NCI-H345 (cell line): ENCODE measurements around the gene SLC7A1.

Experiments
- DNase-seq: peaks from one replicate; lab custom pipeline; 2025; lab: John Stamatoyannopoulos, UW

The SLC7A1 gene

DNA sequence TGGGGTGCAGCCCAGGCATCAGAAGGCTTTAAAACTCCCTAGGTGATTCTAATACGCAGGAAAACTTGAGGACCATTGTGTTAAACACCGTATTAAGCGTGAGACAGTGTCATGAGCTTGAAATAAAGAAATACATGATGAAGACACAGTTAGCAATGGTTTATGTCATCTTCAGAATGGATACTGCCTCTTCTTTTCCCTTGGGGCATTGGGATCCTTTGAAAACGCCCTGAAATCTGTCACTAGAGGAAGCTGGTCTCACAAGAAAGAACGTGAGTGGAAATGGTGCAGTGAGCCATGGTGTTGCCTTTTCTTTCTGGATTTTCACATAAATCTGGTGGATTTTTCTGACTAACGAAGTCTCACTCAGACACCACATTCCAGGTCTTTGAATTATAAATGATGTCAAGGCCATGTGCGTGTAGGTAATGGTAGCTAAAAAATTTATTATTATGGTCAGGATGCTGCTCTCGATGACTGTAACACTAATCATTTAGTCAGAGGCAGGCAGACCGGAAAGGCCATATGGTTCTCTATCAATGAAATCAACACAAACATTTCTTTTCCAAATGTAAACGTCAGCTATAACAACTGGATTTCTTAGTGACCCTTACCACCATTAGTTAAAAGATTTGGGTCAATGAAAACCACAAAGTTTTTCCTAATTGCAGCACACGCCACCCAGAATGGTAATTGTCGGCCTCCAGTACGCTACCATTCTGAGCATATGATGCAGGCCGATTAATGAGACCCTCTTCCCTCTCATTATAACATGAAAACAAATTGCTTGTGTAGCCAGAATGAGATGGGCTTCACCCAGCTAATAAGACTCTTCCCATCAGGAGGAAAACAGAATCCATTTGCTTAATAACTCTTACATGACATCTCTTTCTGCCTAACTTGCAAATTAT lies 105.6 kb downstream of the SLC7A1 start:
- DNase-seq: no peak

DNA sequence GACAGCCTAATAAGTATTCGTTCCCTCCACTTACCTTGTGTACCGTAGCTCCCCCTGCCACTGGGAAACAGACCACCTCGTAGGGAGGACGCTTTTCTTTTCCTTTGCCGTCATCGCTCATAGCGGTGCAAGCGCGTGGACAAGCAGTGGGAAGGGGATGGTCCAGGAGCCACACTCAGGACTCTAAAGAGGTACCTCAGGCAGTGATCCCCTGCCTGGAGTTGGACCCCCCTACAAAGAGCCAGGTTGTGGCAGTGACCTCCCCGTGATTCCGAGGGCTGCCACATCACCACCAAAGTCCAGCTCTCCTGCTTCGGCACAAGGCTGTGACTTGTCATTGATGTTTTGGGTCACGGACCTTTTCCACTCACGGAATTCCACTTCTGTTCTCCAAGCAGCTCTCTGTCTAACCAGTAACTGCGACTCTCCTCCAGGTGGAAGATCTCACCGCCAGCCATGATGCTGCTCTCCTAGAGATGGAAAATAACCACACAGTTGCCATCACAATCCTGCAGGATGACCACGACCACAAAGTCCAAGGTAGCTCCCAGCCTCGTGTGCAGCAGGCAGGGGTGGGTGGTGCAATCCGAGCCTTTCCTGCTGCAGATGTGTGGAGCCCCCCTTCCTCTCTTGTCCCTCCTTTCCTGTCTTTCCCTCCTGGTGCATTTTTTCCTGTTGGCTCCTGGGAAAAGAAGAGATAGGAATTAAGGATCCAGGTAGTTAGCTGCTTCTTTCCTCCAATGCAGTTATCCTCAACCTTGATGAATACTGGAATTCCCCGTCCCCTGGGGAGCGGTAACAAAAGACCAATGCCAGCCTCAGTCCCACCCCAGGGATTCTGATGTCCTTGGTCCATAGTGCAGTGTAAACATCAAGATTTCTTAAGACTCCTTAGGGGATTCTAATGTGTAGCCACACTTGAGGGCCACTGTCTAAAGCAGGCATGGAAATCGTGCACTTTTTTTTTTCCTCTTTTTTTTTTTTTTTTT lies 107.7 kb downstream of the SLC7A1 start:
- no peak for DNase-seq

DNA sequence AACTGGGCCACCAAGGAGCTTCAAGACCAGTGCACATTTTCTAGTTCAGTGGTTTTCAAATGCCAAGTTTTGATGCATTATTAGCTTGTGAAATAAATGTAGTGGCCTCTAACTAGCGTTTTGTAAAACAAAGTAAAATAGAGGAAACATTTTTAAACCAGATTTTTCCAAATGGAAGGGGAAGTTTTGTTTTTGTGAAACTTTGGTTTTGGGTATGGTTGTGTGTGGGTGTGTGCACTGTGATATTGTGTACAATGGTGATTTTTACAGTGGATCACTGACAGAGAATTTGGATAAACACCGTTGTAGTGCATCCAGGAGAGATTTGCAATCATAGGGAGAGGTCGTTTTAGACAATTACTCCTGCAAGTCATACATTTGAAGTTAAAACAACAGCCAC lies 108.9 kb downstream of the SLC7A1 start:
- no peak for DNase-seq

DNA sequence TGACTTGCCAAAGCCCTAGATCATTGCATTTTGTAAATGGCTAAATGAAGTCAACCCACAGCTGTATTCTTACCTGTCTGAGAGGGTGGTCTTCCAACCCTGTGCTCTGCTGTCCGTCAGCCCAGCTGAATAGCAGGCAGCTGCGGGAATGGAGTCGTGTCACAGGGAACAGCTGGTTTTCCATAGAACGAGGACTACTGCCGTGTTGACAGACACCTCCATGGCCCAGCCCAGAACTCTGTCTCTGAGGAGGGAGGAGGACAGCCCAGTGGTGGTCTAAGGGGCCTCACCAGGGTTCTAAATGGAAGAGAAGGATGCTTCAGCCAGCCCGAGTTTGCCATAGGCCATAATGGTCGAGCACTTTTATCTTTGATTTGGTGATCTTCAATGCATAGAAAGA lies 110.7 kb downstream of the SLC7A1 start:
- no peak for DNase-seq

DNA sequence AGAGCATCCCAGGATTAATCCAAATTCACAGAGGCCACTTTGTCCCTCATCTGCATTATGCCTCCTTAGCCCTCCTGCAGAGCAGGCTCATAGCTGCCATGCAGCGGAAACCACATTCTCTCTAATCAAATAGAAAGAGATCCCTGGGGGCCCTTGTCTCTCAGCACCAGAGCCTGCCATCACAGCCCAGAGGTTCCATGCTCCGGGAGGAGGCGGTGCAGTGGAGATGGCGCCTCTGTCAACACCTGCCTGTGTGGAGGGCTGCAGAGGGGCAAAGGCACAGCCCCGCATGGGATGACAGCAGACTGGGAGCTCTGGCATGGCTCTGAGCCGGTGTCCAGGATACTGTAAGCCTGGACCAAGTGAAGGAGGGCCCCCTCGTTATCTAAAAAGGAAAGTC lies 111.3 kb downstream of the SLC7A1 start:
- DNase-seq: peak; percentile 58

DNA sequence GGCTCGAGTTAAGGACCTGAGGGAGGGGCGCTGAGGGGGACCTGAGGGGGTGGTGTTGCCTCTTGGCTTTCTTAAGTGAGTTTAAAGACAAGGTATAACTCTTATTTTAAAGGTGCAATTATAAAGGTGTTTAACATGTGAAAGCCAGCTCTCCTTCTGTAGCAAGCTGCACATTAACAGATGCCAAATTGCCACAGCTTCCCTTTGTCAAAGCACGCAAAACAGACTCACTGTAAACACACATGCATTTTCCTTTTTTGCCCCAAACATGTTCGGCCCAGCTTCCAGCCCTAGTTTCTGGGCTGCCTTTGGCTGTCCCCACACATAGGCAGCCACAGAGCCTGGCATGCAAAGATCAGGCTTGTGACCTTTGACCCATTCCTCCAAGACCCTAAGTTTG lies 111.9 kb downstream of the SLC7A1 start:
- DNase-seq: no peak

DNA sequence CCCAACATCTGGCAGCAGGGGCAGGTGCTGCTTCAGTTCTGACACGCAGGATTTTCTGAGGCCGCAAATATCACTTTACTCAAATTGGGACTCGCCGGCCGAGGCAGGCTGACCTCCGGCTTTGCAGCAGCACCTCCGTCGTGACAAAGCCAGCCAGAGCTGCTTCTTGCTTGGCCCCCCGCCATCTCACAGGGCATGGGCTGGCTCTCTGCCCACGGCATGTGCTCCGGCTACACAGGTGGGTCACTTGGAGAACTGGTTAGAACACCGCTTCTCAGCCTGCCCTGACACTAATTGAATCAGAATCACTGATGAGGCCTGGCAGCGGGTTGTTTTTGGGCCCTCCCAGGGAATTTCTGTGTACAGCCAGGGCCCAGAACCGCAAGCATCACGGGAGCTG lies 112.3 kb downstream of the SLC7A1 start:
- DNase-seq: no peak

DNA sequence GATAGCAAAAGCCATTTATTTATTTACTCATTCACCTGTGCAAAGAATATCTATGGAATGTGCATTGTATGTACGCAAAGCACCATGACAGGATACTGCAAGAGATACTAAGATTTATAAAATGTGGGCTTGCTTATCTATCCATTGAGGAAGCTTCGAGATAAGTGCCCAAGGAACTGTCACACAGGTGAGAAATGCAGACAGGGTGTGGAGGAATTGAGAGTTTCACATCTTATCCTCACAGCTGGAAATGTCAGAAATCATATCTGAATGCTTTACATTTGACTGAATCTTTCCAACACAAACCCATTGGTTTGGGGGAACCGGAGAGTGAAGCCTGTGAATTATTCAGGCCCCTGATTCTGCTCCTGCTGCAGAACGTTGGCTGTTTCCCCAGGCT lies 113.0 kb downstream of the SLC7A1 start:
- no peak for DNase-seq

DNA sequence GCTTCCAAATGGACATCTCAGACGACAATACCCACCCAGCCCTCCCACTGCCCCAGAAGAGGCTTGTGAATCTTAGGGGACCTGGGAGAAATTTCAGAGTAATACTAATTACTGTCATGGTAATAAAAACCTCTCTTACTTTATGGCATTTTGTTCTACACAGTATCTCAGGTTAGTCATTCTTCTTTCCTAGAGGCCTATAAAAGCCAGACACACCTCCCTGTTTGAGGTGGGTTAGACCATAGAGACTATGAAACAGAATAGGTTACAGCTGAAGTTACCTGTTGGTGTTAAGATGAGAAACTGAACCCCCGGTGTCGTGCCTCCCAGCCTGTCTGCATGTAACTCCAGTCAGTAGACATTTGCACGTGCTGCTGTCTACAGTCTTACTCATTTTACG lies 113.9 kb downstream of the SLC7A1 start:
- DNase-seq: no peak

DNA sequence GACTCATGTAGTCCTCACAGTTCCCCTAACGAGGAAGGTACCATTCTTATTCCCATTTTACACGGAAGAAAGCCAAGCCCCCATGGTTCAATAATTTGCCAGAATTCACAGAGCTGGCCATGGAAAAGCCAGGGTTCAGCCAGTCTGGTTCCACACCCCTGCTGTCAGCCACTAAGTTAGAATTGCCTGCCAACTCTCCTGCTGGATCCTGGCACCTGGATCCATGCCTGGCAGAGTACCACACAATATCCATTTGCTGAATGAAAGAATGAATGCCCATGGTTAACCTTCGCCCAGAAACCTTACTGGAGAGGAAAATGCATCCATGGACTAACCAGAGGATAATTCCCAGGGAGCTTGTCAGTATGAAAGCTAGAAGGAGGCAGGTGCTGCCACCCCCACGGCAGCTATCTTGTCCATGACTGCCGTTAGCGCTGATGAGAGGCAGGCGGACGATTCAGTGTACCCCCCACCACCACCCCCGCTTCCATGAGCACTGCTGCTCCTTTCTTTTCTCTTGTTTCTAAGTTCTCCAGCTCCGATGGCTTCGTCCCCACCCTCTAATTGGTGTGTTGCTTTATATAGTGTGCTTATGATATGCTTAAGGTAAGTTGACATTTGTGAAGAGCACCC lies 114.5 kb downstream of the SLC7A1 start:
- no peak for DNase-seq

DNA sequence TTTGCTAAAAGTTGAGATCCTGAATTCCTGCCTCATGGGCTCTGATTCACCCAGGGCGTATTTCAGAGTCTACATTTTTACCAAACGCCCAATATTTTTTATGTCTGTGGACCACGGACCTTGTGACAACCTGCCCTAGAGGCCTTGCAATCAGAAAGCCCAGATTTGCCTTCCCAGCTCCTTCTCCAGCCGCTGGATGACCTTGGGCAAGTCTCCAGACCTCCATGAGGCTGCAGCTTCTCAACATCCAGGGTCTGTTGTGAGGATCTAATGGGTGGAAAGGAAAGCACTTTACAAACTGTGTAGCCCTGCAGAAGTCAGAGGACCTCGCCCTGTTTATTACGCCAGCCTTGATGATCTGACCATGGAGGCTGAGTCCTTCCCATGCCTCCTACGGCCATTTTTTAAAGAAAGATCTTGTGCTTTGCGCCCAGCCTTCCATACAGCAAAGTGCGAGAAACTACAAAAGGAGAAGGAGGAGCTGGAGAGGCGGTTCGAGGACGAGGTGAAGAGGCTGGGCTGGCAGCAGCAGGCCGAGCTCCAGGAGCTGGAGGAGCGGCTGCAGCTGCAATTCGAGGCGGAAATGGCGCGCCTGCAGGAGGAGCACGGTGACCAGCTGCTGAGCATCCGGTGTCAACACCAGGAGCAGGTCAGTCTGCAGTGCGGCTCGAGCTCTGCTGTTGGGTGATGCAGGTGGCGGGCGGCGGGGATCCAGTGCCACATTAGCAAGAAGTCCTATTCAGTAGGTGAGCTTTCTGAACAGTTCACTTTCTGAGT lies 115.6 kb downstream of the SLC7A1 start:
- no peak for DNase-seq

DNA sequence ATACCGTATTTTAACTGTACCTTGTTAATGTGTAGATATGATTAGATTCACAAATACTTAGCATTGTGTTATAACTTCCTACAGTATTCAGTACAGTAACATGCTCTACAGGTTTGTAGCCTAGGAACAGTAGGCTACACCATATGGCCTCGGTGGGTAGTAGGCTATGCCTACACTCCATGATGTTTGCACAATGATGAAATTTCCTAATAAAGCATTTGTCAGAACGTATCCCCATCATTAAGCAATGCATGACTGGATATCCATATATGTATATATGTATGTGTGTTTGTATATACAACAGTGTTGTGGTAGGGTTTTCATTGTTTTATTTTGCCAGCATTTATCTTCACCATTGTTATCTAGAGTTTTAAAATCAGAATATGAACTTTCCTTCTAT lies 119.4 kb downstream of the SLC7A1 start:
- no peak for DNase-seq

DNA sequence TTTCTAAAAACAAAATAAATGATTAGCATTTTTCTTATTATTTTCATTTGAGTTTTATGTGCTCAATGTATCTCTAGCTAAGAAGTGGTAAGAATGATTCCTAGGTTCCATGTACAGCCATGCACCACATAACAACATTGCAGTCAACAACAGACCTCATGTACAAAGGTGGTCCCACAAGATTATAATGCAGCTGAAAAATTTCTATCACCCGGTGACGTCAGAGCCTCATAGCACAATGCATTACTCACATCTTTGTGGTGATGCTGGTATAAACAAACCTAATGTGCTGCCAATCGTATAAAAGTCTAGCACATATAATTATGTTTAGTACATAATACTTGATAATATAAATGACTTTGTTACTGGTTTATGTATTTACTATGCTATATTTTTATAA lies 120.5 kb downstream of the SLC7A1 start:
- no peak for DNase-seq

DNA sequence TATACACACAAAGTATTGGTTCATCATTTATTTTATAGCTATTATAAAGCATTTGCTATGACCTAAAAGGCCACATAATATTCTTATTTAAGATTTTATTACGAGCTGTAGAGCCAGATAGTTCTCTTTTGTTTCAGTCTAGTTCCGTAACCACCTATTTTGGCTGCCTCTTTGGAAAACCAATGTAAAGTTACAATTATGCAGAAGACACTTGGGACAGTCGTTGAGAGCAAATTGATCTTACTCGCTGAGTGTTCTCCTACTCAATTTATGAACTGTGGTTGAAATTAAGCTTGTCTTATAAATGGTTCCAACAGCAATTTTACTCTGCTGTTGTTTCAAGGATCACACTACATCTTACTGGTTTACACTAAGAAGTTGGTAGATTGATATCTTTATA lies 122.3 kb downstream of the SLC7A1 start:
- DNase-seq: no peak

DNA sequence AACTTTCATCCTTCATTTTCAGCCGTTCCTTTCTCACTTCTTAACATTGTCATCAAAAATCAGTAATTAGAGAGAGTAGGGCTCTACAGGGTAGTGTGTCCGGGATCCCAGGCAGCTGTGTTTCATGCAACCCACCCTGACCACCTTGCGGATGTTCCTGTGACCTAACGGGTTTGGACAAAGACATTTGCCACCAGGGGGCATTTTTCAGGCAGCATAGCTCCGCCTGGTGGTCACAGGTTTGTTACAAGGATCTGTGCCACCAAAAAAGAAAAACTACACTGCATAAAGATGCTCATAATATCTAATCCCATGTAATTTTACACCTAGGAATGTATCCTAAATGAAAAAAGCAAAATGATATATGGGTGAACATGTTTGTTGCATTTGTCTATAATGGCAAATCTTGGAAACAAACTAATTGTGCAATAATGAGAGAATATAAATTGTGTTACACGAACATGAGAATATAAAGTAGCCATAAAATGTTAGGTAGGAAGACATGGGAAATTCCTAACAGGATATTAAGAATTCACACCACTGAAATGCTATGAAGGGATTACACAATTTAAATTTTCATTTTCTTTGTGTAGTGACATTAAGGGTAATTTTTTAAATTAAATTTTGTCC lies 123.0 kb downstream of the SLC7A1 start:
- DNase-seq: no peak

DNA sequence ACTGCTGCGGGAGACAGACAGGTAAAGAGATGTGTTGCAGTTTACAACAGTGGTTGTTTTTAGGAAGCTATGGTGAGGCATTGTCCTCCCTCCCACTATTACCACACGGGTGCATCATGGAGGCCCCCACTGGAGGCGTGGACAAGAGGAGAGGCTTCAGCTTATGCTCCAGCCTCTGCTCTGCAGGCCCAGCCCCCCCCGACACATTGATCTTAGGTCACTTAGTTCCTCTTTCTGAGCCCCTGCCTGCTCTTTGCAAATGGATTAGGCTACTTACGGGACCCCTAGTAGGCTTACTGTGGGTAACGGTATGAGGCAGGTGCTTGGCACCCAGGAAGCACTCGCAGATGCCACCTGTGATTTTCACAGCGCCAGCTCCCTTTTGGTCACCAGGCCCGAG lies 123.9 kb downstream of the SLC7A1 start:
- no peak for DNase-seq

DNA sequence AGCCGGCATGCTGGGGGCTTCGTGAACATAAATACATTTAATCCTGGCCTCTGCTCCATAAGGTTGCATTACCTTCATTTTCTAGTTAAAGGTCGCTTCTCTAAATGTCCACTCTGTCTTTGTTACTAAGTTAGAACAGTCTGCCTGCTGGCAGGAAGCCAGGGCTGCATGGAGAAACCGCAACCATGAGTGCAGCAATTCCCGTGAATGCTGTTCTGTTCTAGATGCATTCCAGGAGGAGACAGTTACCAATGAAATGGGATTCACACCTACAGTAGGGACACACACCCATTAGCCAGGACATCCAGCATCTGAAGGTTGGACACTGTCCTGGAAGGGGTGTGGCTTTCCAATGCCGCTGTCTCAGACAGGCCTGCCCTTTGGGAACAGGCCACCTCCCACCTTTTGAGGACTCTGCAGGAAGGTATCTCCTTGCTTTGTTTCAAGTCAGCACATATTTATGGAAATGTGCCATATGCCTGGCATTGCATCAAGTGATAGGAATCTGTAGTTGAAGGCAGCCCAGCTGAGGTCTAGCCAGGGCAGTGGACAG lies 129.7 kb downstream of the SLC7A1 start:
- DNase-seq: no peak

DNA sequence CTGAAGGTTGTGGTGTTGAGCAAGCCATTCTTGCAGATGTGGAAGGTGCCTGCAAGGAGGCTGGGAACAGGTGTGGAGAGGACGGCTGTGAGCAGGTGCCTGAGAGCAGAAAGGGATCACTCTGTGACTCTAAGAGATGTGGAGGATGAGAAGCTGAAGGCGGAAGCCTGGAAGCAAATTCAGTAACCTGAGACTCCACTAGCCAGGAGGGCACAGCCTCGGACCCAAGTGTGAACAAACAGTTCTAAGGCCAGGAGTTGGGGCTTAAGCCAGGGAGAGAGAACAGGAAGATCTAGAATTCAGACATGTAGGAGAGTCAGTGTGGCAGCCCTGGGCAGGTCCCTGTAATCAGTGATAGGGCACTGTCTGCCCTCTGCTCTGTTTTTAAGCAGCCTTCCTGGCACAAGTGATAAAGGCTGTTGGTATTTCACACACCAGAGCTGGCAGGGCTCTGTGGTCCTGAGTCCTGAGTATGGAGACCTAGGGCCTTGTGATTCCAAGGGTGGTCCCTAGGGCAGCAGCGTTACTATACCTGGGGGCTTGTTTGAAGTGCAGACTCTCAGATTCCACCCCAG lies 131.3 kb downstream of the SLC7A1 start:
- DNase-seq: no peak

DNA sequence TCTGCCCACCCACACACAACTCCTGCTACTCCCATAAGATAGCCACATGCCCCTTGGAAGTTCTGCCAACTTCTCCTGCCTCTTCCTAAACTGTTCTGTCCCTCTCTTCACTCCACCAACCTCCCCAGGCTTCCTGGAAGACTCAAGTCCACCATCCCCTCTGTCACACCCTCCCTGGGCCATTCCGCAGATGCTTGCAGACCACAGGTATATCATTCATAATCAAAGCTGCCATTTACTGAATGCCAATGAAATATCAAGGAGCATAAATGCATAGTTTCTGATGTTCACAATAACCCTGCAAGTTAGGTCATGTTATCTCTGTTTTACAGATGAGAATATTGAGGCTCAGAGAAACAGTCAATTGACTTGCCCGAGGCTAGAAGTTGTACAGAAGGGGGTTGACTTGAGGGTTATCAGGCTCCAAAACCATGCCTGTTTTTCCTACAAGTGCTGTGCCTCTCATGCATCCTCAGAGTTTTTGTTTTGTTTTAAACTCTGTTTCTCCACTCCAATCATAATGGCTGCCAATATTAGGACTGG lies 135.6 kb downstream of the SLC7A1 start:
- no peak for DNase-seq
